HFFc6 (cell line): ENCODE data around the gene FAM13A. TPM values are rescaled to one million over a fixed set of nuclear protein-coding genes. Genes with fewer than 3 reads are reported as not detected.

Experiments used
- DNase-seq: peaks from one replicate; pipeline ENCODE4 v3.0.0-alpha.2; 2018
- H3K27ac Mint-ChIP-seq: 2 replicates; pipeline ENCODE4 v1.8.0; 2020; ENCODE audit warnings: mild to moderate bottlenecking, mixed read lengths
- H3K27me3 Mint-ChIP-seq: 2 replicates; pipeline ENCODE4 v1.8.0; 2021; ENCODE audit warnings: mild to moderate bottlenecking, moderate library complexity, mixed read lengths; ENCODE audit not compliant: insufficient read depth
- H3K36me3 Mint-ChIP-seq: 2 replicates; pipeline ENCODE4 v1.8.0; 2021; ENCODE audit warnings: low read depth, mixed read lengths
- H3K4me1 Mint-ChIP-seq: 2 replicates; pipeline ENCODE4 v1.8.0; 2020; ENCODE audit warnings: low read depth, mixed read lengths
- H3K4me3 Mint-ChIP-seq: 2 replicates; pipeline ENCODE4 v1.8.0; 2020; ENCODE audit warnings: mild to moderate bottlenecking, moderate library complexity, mixed read lengths
- H3K9me3 Mint-ChIP-seq: 2 replicates; pipeline ENCODE4 v1.8.0; 2020; ENCODE audit warnings: mild to moderate bottlenecking, mixed read lengths
- total RNA-seq, 6 experiments: library from RNA; stranded (reverse); fragmentation: NEBNext Ultra II Directional; extraction: Animal tissue kit (Norgen Biotek cat#: 25700); gene quantifications; 2 replicates in 1 of 6; 3 replicates in 5 of 6; pipeline ENCODE4 v1.2.3, GENCODE V29; 2021
- TF ChIP-seq, protein P1 (sequence below): fragments of 200-600 bp; sonication (generic); IDR thresholded peaks from 2 replicates; pipeline ENCODE4 v1.5.0; 2021; ENCODE audit warnings: antibody characterized with exemption, mild to moderate bottlenecking

FAM13A gene
- total RNA-seq, 6 experiments from 2014 or later: 8.0 to 11.2 (median 9.7) TPM

DNA sequence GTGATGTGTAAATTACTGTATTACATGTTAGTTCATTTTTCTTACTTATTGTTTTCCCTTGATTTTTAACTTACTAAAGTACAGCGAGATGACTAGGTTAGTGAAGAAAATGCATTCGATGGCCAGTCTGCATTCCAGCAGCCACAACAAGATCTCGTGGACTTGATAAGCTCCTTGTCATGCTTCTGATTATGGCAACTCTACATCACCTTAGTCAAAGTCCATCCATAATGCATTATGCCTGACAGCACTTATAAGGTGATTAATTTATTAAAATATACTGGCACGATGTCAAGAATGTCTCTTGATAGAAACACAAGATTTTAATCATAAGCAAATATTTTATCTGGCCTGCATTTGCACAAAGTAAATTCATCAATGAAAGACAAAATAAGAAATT is 249.5 kb downstream of the FAM13A start:
- Mint-ChIP-seq H3K27me3 (no peaks in the 10 kb centered on the region; the same call in 1 of the 2 replicates), H3K4me3 (no peak overlapping the region), H3K36me3 (no peaks in the 10 kb centered on the region), H3K4me1 (peaks cover 45% of the 10 kb centered on the region), H3K9me3 (no peaks in the 10 kb centered on the region), H3K27ac (no peak overlapping the region)
- TF ChIP-seq, protein P1, sequence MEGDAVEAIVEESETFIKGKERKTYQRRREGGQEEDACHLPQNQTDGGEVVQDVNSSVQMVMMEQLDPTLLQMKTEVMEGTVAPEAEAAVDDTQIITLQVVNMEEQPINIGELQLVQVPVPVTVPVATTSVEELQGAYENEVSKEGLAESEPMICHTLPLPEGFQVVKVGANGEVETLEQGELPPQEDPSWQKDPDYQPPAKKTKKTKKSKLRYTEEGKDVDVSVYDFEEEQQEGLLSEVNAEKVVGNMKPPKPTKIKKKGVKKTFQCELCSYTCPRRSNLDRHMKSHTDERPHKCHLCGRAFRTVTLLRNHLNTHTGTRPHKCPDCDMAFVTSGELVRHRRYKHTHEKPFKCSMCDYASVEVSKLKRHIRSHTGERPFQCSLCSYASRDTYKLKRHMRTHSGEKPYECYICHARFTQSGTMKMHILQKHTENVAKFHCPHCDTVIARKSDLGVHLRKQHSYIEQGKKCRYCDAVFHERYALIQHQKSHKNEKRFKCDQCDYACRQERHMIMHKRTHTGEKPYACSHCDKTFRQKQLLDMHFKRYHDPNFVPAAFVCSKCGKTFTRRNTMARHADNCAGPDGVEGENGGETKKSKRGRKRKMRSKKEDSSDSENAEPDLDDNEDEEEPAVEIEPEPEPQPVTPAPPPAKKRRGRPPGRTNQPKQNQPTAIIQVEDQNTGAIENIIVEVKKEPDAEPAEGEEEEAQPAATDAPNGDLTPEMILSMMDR: no peak
- no peak for DNase-seq

DNA sequence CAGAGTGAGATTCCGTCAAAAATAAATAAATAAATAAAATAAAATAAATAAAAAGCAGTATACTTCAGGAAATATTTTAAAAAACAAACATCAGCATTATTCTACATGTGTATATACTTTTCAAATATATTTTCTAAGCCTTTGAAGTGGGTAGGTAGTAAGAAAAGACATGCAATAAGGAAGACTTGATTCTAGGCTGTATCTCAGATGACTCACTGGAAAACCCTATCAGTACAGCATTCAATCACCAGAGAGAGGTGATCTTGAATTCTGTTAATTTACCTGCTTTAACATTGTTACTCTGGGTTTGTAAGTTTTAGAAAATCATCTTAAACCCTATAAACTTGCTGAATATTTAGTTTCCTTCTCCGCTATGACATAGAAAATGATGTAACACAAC is 252.8 kb downstream of the FAM13A start:
- Mint-ChIP-seq H3K27me3 (no peaks in the 10 kb centered on the region), H3K27ac (no peak overlapping the region; the same call in 1 of the 2 replicates), H3K36me3 (peaks cover 6% of the 10 kb centered on the region; the same call in 1 of the 2 replicates), H3K9me3 (no peaks in the 10 kb centered on the region), H3K4me3 (no peak overlapping the region), H3K4me1 (peaks cover 34% of the 10 kb centered on the region)
- no peak for DNase-seq
- TF ChIP-seq, protein P1: no peak

DNA sequence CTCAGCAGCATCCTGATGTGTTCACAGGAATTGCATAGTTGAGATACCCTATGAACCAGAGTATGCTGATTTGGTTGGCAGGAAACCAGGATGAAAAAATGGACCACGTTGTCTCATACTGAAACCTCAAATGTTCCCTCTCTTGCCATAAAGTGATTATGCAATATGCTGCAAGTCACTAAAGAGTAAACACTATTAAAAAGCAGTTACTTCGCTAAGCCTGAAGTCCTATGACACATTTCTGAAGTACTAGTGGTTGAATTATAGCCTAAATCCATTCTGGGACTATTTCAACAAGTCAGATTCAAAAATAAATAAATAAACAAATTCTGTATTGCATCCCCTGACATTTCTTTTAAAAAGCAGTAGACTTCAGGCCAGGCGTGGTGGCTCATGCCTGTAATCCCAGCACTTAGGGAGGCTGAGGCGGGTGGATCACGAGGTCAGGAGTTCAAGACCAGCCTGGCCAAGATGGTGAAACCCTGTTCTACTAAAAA is 253.3 kb downstream of the FAM13A start:
- H3K9me3 Mint-ChIP-seq: no peaks in the 10 kb centered on the region
- H3K4me1 Mint-ChIP-seq: peaks cover 31% of the 10 kb centered on the region
- peak overlapping the region; percentile 80 for H3K27ac Mint-ChIP-seq
- TF ChIP-seq, protein P1: no peak
- H3K27me3 Mint-ChIP-seq: no peaks in the 10 kb centered on the region
- peaks cover 6% of the 10 kb centered on the region; the same call in 1 of the 2 replicates for H3K36me3 Mint-ChIP-seq
- DNase-seq: peak; percentile 91
- H3K4me3 Mint-ChIP-seq: no peak overlapping the region

DNA sequence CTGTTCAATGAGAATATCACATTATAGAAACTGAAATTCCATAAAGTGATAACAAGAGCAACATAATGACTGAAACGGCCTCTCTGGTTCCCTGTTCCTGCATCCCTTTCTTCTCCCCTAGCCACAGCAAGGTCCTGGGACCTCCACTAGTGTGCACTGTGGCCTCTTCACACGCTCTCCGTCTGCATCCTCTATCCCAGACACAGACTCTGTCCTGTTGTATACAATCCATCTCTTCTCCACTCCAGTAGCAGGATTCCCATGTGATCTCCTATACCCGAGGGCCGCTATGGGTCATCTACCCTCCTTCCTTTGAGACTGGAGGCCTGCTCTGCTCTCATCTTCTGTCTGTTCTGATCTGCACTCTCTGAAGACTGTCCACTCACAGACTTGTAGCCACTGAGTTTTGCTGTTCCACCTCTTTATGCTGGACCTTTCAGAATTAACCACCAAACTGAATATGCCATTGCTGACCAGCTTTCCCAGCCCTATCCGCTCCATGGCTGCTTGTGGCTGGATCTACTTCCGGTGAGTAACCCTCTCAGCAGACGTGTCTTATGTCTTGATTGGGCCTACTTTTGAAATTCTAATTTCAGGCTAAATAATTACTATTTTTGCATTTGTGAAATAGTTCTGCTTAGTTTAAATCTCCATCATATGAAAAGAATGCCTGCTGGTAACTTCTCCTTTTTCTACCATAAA is 254.2 kb downstream of the FAM13A start:
- Mint-ChIP-seq H3K9me3 (no peaks in the 10 kb centered on the region), H3K27me3 (no peaks in the 10 kb centered on the region), H3K27ac (peak overlapping the region; percentile 80), H3K4me3 (no peak overlapping the region), H3K36me3 (peaks cover 7% of the 10 kb centered on the region), H3K4me1 (peaks cover 36% of the 10 kb centered on the region)
- peak; percentile 15 for DNase-seq
- TF ChIP-seq, protein P1: no peak

DNA sequence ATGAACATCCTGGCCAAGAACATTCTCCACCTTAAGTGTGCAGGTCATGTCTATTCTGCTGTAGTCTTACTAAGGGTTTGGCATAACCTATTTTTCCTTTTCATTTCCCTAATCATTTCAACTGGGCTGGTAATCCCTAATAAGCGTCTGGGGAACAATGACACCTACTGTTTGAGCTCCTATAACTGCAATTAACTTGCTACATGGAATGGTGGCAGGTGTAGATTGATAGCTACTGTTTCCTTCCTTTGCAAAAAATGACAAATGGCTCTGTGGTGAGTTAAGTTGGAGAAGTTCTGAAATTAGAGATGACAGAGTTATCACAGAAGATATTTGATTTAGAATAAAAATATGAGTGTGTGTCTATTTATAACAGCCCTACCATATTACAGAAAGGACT is 254.8 kb downstream of the FAM13A start:
- Mint-ChIP-seq H3K27ac (no peak overlapping the region), H3K27me3 (no peaks in the 10 kb centered on the region), H3K4me1 (peaks cover 35% of the 10 kb centered on the region), H3K4me3 (no peak overlapping the region), H3K36me3 (peaks cover 13% of the 10 kb centered on the region), H3K9me3 (no peaks in the 10 kb centered on the region)
- TF ChIP-seq, protein P1: no peak
- DNase-seq: no peak
